Measurements from ENCODE around the gene CARS1.

CARS1 gene

GRCh38 chr11:2952290-2952689 lies 104.9 kb downstream of the CARS1 start:
- DNase-seq, result no peak

- no peak for DNase-seq
These were observed 105.8 kb downstream of the CARS1 start for GRCh38 chr11:2951231-2952110.

All from stimulated activated CD4-positive, alpha-beta T cell treated with anti-CD3 and anti-CD28 coated beads, Interleukin-2, amount 100 ng/mL, for 24 hours (primary cell).